Measurements from ENCODE around the gene PACC1. TPM values are rescaled to one million over a fixed set of nuclear protein-coding genes. Genes with fewer than 3 reads are reported as not detected.

The PACC1 gene
- total RNA-seq, 1 donor from 2014 or later: 43.2 TPM

DNA sequence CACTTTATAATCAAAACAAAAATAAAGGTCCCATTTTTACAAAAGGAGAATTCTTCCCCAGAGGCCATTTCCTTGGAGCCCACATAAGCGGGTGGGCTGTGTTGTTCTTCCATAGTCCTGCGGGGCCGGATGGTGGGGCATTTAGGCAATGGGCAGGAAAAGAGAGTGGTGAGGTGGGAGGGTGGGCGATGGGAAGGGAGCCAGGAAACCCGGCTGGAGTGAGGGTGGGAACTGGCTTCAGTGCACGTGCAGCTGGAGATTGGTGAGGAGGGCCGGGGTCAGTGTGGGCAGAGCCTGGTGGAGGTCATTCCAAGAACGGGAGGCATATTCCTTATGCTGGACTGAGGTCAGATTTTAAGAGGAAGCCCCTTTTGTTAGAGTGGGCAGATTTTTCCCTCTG is 31.6 kb upstream of the PACC1 start:
- TF ChIP-seq, protein P1, sequence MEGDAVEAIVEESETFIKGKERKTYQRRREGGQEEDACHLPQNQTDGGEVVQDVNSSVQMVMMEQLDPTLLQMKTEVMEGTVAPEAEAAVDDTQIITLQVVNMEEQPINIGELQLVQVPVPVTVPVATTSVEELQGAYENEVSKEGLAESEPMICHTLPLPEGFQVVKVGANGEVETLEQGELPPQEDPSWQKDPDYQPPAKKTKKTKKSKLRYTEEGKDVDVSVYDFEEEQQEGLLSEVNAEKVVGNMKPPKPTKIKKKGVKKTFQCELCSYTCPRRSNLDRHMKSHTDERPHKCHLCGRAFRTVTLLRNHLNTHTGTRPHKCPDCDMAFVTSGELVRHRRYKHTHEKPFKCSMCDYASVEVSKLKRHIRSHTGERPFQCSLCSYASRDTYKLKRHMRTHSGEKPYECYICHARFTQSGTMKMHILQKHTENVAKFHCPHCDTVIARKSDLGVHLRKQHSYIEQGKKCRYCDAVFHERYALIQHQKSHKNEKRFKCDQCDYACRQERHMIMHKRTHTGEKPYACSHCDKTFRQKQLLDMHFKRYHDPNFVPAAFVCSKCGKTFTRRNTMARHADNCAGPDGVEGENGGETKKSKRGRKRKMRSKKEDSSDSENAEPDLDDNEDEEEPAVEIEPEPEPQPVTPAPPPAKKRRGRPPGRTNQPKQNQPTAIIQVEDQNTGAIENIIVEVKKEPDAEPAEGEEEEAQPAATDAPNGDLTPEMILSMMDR (IDR thresholded peaks at IDR 0.05; ENCODE audit: insufficient read depth, low read length, poor library complexity, severe bottlenecking): no peak
- Histone ChIP-seq H3K27me3 (ENCODE audit: control insufficient read depth, insufficient read depth, low read length) (no peaks in the 10 kb centered on the region), H3K36me3 (ENCODE audit: control insufficient read depth, insufficient read depth, low read length) (no peaks in the 10 kb centered on the region), H3K4me3 (ENCODE audit: low read depth, low read length) (no peak overlapping the region)
- DNase-seq (ENCODE audit: low read depth): no peak

DNA sequence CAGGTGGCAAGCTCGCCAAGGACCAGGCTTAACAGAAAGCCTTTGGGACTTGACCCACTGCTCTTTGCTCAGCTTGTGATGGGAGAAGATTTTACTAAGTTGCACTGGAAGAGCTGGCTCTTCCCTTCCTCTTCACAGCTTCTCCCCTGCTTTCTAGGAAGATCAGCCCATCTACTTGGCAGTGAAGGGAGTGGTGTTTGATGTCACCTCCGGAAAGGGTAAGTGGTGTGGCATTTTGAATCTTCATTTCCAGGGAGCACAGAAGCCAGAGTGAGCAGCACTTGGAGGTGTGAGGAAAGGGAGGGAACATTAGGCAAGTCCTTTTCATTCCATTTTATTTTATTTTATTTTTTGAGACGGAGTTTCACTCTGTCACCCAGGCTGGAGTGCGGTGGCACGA is 27.7 kb upstream of the PACC1 start:
- TF ChIP-seq, protein P1 (IDR thresholded peaks at IDR 0.05; ENCODE audit: insufficient read depth, low read length, poor library complexity, severe bottlenecking): no peak
- no peaks in the 10 kb centered on the region for H3K36me3 ChIP-seq (ENCODE audit: control insufficient read depth, insufficient read depth, low read length)
- no peak overlapping the region for H3K4me3 ChIP-seq (ENCODE audit: low read depth, low read length)
- H3K27me3 ChIP-seq (ENCODE audit: control insufficient read depth, insufficient read depth, low read length): no peaks in the 10 kb centered on the region
- DNase-seq (ENCODE audit: low read depth): no peak

- no peak for DNase-seq (ENCODE audit: low read depth)
- no peaks in the 10 kb centered on the region for H3K36me3 ChIP-seq (ENCODE audit: control insufficient read depth, insufficient read depth, low read length)
- TF ChIP-seq, protein P1 (IDR thresholded peaks at IDR 0.05; ENCODE audit: insufficient read depth, low read length, poor library complexity, severe bottlenecking): no peak
- H3K27me3 ChIP-seq (ENCODE audit: control insufficient read depth, insufficient read depth, low read length): no peaks in the 10 kb centered on the region
- no peak overlapping the region for H3K4me3 ChIP-seq (ENCODE audit: low read depth, low read length)
These were observed 25.7 kb upstream of the PACC1 start for GRCh38 chr1:212440419-212440818.

GRCh38 chr1:212438831-212439237 is 24.1 kb upstream of the PACC1 start:
- no peak for DNase-seq (ENCODE audit: low read depth)
- H3K27me3 ChIP-seq (ENCODE audit: control insufficient read depth, insufficient read depth, low read length): no peaks in the 10 kb centered on the region
- no peaks in the 10 kb centered on the region for H3K36me3 ChIP-seq (ENCODE audit: control insufficient read depth, insufficient read depth, low read length)
- TF ChIP-seq, protein P1 (IDR thresholded peaks at IDR 0.05; ENCODE audit: insufficient read depth, low read length, poor library complexity, severe bottlenecking): no peak
- no peak overlapping the region for H3K4me3 ChIP-seq (ENCODE audit: low read depth, low read length)

- no peaks in the 10 kb centered on the region for H3K27me3 ChIP-seq (ENCODE audit: control insufficient read depth, insufficient read depth, low read length)
- no peaks in the 10 kb centered on the region for H3K36me3 ChIP-seq (ENCODE audit: control insufficient read depth, insufficient read depth, low read length)
- TF ChIP-seq, protein P1 (IDR thresholded peaks at IDR 0.05; ENCODE audit: insufficient read depth, low read length, poor library complexity, severe bottlenecking): no peak
- no peak for DNase-seq (ENCODE audit: low read depth)
- H3K4me3 ChIP-seq (ENCODE audit: low read depth, low read length): no peak overlapping the region
These were observed 22.6 kb upstream of the PACC1 start for GRCh38 chr1:212437179-212437798.

- TF ChIP-seq, protein P1 (IDR thresholded peaks at IDR 0.05; ENCODE audit: insufficient read depth, low read length, poor library complexity, severe bottlenecking): no peak
- Histone ChIP-seq H3K36me3 (ENCODE audit: control insufficient read depth, insufficient read depth, low read length) (no peaks in the 10 kb centered on the region), H3K27me3 (ENCODE audit: control insufficient read depth, insufficient read depth, low read length) (no peaks in the 10 kb centered on the region), H3K4me3 (ENCODE audit: low read depth, low read length) (no peak overlapping the region)
- DNase-seq (ENCODE audit: low read depth): no peak
These were observed 20.3 kb upstream of the PACC1 start for GRCh38 chr1:212434992-212435391.

Measured in kidney epithelial cell (primary cell).